Dedifferentiated amniotic fluid mesenchymal stem cell (primary cell): Measurements from ENCODE around the gene DDX21.
A peak's percentile ranks its signal among the peaks of the same experiment; 100 is the strongest.
"Not testable (repeated sequence)": the region's sequence is repeated elsewhere in the genome, so short reads cannot be mapped to it uniquely, and the experiment has no call there.

Experiments
- DNase-seq: peaks from one replicate; pipeline ENCODE4 v3.0.0-alpha.2; 2016; ENCODE audit errors: extremely low spot score

DDX21 gene

DNA sequence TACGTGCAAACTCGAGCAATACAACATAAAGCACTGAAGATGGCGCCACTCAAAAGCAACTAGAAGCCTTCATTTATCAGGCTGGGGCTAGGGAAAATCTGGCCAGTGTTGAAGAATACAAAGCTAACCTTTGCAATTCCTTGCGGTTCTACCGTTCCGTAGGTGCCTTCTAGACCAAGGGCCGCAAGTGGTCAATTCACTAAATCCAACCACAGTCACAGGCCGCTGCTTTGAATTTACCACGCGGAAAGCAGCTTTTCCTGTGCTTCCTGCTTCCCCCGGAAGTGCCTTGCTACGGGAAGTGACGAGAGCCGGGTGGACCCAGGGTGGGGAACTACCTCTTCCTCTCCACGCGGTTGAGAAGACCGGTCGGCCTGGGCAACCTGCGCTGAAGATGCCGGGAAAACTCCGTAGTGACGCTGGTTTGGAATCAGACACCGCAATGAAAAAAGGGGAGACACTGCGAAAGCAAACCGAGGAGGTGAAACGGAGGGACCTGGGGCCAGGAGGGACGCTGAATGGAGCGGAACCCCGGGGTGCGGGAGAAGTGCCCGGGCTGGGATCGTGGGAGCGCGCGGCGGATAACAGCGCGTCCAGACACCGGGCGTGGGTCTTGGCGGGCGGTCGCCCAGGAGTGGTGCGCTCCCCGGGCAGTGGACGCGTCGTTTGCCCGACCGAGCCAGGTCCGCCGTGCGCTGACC, at the start of gene DDX21:
Gene DDX21 (plus strand): TSS at position 339 of the 701 bp plus-strand sequence. CDS start 56 bp downstream, at position 395.
- DNase-seq: peak; percentile 95

DNA sequence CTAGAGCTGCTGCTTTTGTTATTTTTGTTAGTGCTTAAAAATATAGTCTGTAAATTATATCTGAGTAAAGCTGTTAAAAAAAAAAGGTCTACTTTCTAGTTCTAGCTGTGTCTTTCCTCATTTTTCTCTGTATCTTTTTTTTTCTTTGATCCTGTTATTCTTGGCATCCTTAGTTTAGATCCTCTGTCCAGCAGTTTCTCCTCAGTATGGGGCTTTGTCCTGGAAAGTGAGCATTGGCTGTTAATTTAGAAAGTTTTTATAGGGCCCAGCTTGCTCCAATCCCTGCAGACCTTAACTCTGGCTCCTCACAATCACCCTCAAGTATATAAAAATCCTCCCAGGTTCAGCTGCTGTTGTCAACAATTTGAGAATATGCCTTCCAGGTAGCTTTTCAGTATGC, 31.4 kb upstream of the DDX21 start:
- DNase-seq: no peak

DNA sequence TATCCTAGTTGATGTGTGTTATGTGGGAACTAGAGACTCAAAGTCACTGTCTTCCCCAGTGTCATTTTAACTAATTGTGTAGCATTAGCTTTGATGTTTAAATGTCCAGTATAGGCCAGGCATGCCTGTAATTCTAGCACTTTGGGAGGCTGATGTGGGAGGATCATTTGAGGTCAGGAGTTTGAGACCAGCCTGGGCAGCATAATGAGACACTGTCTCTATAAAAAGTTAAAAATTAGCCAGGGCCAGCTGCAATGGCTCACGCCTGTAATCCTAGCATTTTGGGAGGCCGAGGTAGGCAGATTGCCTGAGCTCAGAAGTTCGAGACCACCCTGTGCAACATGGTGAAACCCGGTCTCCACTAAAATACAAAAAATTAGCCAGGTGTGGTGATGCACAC, 30.5 kb upstream of the DDX21 start:
- no peak for DNase-seq

DNA sequence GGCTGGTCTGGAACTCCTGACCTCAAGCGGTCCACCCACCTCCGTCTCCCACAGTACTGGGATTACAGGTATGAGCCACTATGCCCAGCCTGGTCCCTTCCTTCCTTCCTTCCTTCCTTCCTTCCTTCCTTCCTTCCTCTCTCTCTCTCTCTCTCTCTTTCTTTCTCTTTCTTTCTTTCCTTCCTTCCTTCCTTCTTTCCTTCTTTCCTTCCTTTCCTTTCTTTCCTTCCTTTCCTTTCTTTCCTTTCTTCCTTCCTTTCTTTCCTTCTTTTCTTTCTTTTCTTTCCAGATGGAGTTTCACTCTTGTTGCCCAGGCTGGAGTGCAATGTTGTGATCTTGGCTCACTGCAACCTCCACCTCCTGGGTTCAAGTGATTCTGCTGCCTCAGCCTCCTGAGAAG, 26.8 kb upstream of the DDX21 start:
- DNase-seq: not testable (repeated sequence)

DNA sequence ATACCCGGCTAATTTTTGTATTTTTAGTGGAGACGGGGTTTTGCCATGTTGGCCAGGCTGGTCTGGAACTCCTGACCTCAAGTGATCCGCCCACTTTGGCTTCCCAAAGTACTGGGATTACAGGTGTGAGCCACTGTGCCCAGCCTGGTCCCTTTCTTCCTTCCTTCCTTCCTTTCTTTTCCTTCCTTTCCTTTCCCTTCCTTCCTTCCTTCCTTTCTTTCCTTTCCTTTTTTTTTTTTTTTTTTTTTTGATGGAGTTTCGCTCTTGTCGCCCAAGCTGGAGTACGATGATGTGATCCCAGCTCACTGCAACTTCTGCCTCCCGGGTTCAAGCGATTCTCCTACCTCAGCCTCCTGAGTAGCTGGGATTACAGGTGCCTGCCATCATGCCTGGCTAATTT, 26.1 kb upstream of the DDX21 start:
- DNase-seq: not testable (repeated sequence)

DNA sequence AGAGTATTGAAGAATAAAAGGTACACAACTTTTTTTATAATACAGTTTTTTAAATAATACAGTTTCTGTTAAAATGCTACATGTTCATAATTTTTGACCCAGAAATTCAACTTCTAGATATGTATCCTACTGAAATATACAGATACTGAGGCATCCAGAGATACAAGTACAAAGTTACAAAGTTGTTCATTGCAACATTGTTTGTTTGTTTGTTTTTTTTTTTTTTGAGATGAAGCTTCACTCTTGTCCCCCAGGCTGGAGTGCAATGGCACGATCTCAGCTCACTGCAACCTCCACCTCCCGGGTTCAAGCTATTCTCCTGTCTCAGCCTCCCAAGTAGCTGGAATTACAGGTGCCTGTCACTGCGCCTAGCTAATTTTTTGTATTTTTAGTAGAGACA, 23.1 kb upstream of the DDX21 start:
- not testable (repeated sequence) for DNase-seq

DNA sequence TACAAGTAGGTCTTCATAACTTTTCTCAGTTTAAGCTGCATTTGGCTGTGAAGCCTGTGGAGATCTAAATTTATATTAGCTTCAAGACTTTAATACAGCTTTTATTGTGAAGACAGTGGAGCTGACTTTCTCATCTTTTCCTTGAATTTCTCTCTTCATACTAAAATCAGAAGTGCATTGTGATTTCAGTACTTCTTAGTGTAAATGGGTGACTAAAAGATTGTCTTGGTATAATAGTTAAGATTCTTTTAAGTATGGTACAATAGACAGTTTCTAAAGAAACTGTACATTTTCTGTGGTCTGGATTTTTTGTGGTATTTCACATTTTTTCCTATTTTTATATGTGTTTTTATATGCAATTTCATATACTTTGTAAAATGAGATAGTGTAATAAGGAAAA, 21.0 kb upstream of the DDX21 start:
- no peak for DNase-seq

DNA sequence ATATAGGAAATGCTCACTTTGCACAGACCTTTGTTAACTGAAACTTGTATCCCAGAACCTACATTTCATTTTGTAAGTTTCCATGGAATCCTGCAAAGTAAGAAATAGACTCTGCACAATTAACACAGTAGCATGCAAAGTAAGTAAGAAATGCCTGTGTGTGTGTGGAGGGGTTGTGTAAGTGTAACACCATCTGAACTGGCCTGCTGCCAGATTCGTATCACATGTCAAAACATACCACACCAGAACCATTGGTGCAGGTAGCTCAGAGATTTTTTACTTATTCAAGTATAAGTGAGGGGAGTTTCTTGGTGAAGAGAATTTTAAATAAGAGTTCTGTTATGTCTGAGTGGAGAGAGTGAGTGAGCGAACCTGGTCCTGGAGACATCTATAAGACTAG, 17.9 kb upstream of the DDX21 start:
- no peak for DNase-seq

DNA sequence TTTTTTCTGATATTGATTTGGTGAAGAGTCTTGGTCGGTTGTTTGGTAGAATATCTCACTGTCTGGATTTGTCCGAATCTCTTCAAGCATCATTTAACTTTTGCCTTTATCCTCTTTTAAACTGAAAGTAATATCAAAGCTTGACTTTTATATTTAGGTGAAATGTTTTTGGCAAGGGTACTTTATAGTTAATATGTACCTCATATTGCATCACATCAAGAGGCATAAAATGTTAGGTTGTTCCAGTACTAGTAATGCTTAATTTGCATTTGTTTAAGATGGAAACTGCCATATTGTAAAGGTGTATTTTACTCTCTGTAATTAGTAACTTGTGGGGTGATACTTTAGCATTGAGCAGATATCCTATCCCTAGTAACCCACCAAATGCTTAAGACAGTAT, 17.1 kb upstream of the DDX21 start:
- no peak for DNase-seq

DNA sequence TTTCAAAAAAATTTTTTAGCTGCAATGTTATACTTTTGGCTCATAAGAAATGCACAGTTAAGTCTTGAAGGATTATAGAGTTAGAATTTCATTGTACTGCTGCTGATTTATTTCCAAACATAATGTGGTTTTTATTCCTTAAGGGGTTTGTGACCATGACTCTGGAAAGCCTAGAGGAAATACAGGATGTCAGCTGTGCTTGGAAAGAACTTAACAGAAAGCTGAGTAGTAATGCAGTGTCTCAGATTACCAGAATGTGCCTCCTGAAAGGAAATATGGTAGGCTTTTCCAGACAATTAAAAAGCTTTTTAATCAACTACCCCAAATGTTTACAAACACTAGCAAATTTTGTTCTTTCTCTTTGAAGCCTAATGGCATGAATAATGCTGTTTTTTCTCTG, 15.1 kb upstream of the DDX21 start:
- DNase-seq: not testable (repeated sequence)

DNA sequence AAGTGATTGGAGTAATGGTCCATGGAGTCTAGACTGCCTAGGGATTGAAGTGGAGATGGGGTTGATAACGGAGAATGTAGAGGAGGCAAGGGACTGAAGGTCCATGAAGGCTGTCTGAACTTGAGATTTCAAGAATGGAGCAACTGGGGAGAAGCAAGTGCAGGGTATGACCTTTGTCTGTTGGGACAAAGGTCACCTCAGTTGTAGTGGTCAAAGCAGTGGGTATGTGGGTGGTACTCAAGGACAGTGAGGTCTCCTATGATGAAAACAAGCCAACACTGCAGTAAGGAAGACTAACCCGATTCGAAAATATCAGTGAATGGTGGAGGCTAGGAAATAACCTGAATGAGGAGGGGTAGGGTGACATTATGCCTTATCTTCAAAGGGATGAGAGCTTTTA, 5.4 kb upstream of the DDX21 start:
- no peak for DNase-seq

DNA sequence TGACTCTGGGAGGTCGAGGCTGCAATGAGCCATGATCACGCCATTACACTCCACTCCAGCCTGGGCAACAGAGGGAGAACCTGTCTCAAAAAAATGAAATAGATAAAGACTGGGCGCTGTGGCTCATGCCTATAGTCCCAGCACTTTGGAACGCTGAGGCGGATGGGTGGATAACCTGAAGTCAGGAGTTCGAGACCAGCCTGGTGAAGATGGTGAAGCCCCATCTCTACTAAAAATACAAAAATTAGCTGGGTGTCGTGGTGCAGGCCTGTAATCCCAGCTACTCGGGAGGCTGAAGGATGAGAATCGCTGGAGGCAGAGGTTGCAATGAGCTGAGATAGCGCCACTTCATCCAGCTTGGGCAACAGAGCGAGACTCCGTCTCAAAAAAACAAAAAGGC, 1.1 kb upstream of the DDX21 start:
- DNase-seq: no peak

DNA sequence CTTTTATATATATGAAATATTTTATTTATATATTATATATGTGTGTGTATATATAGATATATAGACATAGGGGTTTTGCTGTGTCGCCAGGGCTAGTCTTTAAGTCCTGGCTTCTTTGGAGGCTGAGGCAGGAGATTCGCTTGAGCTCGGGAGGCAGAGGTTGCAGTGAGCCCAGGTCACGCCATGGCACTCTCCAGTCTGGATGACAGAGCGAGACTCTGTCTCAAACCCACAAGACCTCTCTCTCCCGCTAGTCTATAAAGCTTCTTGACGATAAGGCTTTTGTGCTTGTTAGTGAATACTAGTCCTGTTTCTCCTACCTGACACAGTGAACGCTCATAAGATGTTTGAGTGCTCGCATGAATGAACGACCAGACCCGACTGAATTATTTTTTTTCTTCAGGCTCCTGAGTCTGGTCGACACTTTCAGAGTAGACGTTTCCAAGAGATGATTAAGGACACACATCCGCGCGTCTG, 577 bp upstream of the DDX21 start:
- no peak for DNase-seq

DNA sequence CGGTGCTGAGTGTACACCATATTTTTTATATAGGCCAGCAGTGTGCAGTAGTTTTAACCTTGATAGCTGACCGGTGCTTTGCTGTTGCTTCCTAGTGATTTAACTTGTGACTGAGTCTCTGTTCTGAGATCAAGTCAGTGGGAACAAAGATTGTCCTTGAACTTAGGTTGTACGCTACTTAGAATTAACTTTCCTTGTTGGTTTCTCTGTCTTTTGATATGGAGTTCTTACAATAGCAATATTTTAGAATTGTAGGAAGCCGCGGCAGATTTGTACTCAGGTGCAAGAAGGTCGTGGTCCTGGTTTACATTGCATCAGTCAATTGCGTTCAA, 1.3 kb downstream of the DDX21 start:
- no peak for DNase-seq

DNA sequence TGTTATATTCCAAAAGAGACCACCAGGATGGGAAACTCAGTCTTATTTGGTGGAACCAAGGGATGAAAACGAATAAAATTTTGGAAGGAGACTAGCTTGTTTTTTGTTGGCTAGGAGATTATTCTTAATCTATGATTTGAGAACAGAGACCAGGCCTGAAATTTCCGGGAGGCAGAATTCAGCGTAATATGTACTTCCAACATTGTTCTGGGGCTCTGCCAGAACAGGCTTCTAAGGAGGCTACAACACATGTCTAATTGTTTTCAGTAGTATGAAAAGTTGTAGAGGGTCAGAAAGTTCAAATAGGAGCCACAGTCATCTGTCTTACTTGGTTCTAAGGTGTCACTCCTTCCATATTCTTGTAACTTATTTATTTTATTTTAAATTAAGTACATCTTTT, 1.7 kb downstream of the DDX21 start:
- no peak for DNase-seq

DNA sequence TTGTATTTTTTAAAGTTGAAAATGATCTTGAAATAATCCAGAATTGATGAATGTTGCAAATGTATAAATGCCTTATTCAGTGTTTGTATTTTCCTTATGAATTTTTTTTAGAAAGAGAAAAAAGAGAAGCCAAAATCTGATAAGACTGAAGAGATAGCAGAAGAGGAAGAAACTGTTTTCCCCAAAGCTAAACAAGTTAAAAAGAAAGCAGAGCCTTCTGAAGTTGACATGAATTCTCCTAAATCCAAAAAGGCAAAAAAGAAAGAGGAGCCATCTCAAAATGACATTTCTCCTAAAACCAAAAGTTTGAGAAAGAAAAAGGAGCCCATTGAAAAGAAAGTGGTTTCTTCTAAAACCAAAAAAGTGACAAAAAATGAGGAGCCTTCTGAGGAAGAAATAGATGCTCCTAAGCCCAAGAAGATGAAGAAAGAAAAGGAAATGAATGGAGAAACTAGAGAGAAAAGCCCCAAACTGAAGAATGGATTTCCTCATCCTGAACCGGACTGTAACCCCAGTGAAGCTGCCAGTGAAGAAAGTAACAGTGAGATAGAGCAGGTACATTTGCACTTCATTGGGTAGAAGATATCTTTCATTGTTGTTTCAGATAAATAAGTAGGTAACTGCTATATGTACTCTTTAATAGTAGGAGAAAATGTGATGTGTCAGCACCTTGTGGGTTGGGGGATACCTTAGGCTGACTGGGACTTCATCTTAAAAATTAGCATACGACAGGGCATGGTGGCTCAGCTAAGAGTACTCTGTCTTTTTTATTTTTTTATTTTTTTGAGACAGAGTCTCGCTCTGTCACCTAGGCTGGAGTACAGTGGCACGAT, 3.9 kb downstream of the DDX21 start:
- no peak for DNase-seq

DNA sequence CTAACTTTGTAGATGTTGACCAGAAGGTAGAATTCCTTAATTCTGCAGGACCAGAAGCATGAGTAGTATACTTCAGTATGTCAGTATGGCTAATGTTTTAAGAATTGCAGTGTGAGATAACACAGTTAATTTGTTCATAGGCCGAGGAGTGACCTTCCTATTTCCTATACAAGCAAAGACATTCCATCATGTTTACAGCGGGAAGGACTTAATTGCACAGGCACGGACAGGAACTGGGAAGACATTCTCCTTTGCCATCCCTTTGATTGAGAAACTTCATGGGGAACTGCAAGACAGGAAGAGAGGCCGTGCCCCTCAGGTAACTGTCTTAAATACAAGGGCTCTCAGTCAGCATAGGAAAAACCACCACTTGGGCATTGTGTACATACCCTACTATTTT, 7.2 kb downstream of the DDX21 start:
- no peak for DNase-seq

DNA sequence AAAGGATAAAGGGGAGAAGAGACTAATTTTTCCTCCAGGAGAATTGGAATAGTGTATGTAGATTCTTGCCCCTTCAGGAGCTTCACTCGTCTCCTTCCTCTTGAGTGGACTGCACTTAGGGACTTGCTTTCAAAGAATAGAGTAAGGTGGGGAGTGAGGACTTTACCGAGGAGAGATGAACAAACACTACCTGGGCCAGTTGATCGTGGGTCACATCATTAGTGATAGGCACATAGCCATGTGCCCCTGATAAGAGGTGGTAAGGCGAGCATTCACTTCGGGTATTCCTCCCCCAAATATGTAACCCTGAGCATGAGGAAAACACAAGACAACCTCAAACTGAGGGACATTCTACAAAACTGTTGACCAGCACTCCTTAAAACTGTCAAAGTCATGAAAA, 18.0 kb downstream of the DDX21 start:
- DNase-seq: no peak

DNA sequence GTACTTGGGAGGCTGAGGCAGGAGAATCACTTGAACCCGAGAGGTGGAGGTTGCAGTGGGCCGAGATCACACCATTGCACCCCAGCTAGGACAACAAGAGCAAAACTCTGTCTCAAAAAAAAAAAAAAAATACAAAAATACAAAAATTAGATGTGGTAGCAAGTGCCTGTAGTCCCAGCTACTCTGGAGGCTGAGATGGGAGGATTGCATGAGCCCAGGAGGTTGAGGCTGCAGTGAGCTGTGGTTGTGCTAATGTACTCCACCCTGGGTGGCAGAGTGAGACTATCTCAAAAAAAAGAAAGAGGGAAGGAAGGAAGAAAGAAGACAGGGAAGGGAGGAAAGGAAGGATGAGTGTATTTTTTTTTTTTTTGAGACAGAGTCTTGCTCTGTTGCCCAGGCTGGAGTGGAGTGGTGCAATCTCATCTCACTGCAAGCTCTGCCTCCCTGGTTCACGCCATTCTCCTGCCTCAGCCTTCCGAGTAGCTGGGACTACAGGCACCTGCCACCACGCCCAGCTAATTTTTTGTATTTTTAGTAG, 20.0 kb downstream of the DDX21 start:
- DNase-seq: not testable (repeated sequence)

DNA sequence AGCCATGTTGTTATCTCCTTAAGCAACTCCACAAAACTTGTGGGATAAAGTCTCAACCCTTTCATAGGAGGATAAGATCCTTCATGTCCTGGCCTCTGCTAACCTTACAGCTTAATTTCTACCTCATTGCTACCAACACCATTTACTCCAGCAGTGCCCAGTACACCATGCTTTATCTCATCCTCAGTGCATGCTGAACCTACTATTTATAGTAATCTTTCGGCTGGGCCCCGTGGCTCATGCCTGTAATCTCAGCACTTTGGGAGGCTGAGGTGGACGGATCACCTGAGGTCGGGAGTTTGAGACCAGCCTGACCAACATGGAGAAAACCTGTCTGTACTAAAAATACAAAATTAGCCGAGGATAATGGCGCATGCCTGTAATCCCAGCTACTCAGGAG, 23.8 kb downstream of the DDX21 start:
- not testable (repeated sequence) for DNase-seq

DNA sequence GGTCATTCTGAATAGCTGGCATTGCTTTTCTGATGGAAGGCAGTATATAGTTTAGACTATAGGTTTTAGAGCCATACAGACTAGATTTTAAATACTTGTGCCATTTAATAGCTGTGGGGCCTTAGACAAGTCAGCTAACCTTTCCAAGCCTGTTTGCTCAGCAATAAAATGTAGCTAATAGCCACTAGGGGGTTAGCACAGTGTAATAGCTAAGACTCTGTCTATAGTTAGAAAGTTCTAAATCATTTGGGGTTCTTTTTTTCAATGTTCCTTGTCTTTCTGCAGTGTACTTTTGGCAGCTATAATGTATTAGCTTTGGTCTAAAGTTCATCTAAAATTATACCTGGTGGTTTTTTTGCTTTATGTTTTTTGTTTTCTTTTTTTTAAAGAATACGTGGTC, 25.1 kb downstream of the DDX21 start:
- DNase-seq: no peak

DNA sequence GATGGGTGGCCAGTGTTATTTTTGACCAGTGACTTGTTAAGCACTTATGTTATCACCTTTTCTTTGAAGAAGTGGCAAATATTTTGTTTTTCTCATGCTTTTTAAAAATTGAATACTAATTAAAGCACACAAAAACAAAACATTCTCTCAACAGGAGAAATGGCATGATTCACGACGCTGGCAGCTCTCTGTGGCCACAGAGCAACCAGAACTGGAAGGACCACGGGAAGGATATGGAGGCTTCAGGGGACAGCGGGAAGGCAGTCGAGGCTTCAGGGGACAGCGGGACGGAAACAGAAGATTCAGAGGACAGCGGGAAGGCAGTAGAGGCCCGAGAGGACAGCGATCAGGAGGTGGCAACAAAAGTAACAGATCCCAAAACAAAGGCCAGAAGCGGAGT, 26.4 kb downstream of the DDX21 start:
- DNase-seq: no peak

DNA sequence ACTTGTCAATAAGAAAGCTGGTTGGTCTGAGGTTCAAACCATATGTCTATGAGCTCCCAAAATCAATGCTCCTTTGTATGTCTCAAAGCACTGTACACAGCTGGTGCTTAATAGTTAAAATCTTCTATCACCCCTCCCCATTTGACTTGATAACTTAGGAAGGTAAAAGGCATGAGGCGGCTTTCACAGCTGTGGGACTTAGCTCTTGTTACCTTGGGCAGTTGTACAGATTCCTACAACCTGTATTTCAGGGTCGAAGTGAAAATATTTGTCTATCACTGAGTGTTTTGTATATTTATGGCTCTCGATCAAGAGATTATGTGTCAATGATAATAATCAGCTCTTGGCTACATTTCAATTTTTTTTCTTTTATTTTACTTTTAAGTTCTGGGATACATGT, 31.6 kb downstream of the DDX21 start:
- no peak for DNase-seq
